AG09319 (cell line): ENCODE measurements around the gene ITK.

Experiments
- DNase-seq: peaks from one replicate; pipeline ENCODE4 v3.0.0-alpha.2; 2010; ENCODE audit warnings: low read depth; ENCODE audit errors: extremely low read depth
- TF ChIP-seq, protein P1 (sequence below): IDR thresholded peaks from 2 replicates; pipeline ENCODE4 v1.5.1; 2011; ENCODE audit warnings: low read depth, mild to moderate bottlenecking, inconsistent platforms, low read length, moderate library complexity

ITK gene

DNA sequence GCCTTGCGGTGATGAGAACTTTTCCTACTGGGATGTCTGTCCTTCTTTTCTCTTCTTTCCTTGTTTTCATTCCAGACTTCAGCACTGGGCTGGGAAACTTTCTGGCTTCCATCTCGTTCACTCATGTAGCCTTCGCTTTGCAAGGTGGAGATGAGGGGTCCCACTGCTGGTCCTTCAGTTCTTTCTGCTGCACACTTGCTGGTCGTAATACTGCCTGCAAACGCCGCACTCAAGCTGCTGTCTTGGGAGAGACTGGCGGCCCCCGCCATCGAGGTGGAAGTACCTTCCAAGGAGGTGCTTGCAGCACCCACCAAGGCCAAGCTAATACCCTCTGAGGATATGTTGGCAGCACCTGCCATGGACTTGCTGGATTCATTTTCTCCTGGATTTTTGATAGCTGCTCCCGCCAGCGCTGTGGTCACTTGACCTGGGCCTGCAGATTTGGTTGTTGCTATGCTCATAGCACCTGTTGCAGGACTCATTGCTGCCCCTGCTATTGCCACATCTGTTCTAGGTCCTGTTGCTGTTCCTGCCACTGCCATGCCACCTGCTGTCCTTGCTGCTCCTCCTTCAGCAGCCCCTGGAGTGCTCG, 17.6 kb upstream of the ITK start:
- TF ChIP-seq, protein P1, sequence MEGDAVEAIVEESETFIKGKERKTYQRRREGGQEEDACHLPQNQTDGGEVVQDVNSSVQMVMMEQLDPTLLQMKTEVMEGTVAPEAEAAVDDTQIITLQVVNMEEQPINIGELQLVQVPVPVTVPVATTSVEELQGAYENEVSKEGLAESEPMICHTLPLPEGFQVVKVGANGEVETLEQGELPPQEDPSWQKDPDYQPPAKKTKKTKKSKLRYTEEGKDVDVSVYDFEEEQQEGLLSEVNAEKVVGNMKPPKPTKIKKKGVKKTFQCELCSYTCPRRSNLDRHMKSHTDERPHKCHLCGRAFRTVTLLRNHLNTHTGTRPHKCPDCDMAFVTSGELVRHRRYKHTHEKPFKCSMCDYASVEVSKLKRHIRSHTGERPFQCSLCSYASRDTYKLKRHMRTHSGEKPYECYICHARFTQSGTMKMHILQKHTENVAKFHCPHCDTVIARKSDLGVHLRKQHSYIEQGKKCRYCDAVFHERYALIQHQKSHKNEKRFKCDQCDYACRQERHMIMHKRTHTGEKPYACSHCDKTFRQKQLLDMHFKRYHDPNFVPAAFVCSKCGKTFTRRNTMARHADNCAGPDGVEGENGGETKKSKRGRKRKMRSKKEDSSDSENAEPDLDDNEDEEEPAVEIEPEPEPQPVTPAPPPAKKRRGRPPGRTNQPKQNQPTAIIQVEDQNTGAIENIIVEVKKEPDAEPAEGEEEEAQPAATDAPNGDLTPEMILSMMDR: no peak
- DNase-seq: no peak

DNA sequence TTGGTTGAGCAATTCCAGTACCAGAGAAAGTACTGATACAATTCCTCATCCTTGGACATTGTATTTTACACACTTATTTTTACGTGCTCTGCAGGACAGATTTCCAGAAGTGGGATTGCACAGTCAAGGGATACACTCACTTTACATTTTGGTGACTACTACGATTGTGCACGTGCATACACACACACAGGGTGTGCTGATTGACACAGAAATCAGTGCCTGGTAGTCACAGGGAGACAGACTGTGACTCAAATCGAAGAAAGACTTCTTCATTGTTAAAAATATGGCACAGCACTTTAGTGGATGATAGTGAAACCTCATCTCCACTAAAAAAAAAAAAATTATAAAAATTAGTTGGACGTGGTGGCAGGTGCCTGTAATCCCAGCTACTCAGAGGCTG, 16.1 kb upstream of the ITK start:
- TF ChIP-seq, protein P1: no peak
- no peak for DNase-seq

DNA sequence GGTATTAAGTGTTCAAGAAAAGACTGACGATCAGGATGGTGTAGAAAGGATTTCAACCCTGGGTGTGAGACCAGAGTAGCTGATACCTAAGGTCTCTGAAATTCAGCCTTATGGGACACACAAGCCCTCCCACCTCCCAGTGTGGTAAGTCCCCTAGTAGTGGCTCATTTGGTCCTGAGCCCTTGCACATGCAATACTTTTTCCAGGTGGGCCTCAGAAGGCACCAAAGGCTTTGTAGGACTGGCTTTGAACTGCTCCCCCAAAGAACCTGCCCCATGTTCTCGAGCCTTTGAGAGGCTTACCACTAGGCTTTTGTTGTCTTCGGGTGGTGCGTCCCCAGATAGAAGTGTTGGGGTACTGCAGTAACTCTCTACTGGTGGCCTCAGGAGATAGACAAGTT, 15.4 kb upstream of the ITK start:
- DNase-seq: no peak
- TF ChIP-seq, protein P1: no peak

DNA sequence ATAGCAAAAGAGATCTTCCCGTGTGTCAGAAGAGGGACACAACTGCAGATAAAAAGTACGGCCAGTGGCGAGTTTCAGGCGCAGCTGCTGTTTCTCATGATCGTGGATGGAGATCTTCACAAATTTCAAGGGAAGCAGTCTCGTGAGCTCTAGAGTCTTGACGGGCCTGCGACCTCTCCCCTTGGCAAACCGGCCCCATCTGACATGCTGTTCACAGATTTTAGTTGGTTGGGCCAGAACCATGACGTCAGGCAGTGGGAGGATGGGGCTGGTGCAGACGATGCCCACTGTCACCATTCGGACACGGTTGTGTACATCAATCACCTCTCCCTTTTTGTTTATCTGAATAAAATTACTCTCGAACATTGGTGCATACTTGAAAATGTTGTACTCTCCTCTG, 15.0 kb upstream of the ITK start:
- no peak for DNase-seq
- TF ChIP-seq, protein P1: no peak

DNA sequence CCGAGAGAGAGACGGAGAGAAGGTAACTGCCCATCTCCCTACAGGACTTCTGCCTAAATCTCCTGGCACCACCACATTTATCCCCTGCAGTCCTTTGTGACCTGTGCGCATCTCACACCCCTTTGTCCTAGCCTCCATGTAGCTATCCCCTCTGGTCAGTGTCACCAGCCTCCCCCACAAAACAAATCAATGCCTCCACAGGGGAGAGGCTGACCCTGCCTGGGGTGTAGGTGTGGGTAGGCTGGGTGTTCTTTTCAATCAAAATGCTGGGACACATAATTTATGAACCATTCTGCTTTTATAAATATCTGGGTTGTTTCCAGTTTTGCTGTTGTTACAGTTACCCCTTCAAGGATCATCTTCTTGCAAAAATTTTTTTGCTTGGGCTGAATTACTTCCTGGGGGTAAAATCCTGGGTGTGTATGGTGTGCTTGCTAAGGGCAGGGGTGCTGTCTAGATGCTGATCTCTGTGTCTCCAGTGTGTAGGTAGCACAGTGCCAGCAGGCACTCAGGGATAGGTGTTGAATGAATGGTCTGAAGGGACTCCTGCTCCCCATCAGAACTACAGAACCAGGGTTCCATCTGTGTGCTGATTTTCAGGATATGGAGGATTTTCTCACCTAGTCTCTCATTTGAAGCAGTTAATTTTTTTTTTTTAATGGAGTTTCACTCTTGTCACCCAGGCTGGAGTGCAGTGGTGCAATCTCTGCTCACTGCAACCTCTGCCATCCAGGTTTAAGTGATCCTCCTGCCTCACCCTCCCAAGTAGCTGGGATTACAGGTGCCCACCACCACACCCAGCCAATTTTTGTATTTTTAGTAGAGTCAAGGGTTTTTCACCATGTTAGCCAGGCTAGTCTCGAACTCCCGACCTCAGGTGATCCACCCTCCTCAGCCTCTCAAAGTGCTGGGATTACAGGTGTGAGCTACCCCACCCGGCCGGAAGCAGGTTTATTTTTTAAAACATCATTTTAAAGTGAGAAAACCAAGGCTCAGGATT, 14.1 kb upstream of the ITK start, which contains the start of gene GARIN3:
TSS of gene GARIN3 (minus strand) at position 51 of the 1,000 bp plus-strand sequence. CDS start 96 bp downstream, outside the sequence.
- TF ChIP-seq, protein P1: no peak
- no peak for DNase-seq

DNA sequence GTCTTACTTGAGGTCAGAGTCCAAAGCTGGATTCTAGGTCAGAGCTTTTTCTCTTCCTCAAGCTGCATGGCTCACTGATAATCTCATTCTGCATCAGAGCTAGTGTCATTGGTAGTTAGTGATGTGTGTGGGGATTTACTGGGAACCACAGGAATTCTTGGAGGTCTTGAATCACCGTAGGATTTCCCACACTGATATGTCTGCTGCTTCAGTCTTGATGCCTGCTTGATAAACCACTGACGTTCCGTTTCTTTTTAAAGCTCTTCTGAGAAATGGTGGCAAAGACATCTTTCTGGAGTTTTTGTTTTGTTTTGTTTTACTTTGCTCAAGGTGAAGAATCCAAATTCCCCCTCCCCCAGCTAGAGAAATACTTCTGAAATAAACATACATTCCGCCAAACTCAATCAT, 13.4 kb upstream of the ITK start:
- DNase-seq: no peak
- TF ChIP-seq, protein P1: no peak

DNA sequence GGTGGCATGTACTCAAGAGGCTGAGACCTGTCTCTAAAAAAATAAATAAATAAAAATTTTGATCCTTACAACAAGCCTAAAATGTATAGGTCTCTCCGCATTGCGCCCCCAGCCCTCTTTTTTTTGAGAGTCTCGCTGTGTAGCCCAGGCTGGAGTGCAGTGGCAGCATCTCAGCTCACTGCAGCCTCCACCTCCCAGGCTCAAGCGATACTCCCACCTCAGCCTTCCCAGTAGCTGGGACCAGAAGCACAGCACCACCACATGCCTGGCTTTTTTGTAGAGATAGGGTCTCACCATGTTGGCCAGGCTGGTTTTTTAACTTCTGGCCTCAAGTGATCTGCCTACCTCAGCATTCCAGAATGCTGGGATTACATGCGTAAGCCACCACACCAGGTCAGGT, 12.4 kb upstream of the ITK start:
- TF ChIP-seq, protein P1: no peak
- no peak for DNase-seq
